Mesothelial cell of epicardium (in vitro differentiated cells): ENCODE results near the gene AJM1. TPM values are rescaled to one million over a fixed set of nuclear protein-coding genes. Genes with fewer than 3 reads are reported as not detected.
"Not testable (repeated sequence)": the region's sequence is repeated elsewhere in the genome, so short reads cannot be mapped to it uniquely, and the experiment has no call there.

ENCODE experiments used
- DNase-seq, 2 experiments: peaks; one replicate each; pipeline ENCODE4 v3.0.0; 2021; ENCODE audit warnings: low spot score in 2 of 2; ENCODE audit not compliant: unreplicated experiment in 2 of 2
- H3K27ac Mint-ChIP-seq: 2 replicates; pipeline ENCODE4 v1.8.0; 2021; ENCODE audit warnings: mixed read lengths
- H3K27me3 Mint-ChIP-seq: 2 replicates; pipeline ENCODE4 v1.8.0; 2021; ENCODE audit warnings: low read depth, mixed read lengths
- H3K36me3 Mint-ChIP-seq: 2 replicates; pipeline ENCODE4 v1.8.0; 2021; ENCODE audit warnings: mixed read lengths
- H3K4me1 Mint-ChIP-seq: 2 replicates; pipeline ENCODE4 v1.8.0; 2021; ENCODE audit warnings: mixed read lengths
- H3K4me3 Mint-ChIP-seq: 2 replicates; pipeline ENCODE4 v1.8.0; 2021; ENCODE audit warnings: mild to moderate bottlenecking, moderate library complexity, mixed read lengths
- H3K9me3 Mint-ChIP-seq: 2 replicates; pipeline ENCODE4 v1.8.0; 2021; ENCODE audit warnings: mixed read lengths
- CTCF ChIP-seq: fragments of 200-600 bp; sonication (generic); IDR thresholded peaks from one replicate; pipeline ENCODE4 v1.5.0; 2021; ENCODE audit warnings: antibody characterized with exemption; ENCODE audit not compliant: unreplicated experiment
- total RNA-seq: library from RNA; stranded (reverse); gene quantifications from 3 replicates; pipeline ENCODE4 v1.2.1, GENCODE V29; 2021

The AJM1 gene
- total RNA-seq, 1 donor from 2014 or later = 3.6 TPM

DNA sequence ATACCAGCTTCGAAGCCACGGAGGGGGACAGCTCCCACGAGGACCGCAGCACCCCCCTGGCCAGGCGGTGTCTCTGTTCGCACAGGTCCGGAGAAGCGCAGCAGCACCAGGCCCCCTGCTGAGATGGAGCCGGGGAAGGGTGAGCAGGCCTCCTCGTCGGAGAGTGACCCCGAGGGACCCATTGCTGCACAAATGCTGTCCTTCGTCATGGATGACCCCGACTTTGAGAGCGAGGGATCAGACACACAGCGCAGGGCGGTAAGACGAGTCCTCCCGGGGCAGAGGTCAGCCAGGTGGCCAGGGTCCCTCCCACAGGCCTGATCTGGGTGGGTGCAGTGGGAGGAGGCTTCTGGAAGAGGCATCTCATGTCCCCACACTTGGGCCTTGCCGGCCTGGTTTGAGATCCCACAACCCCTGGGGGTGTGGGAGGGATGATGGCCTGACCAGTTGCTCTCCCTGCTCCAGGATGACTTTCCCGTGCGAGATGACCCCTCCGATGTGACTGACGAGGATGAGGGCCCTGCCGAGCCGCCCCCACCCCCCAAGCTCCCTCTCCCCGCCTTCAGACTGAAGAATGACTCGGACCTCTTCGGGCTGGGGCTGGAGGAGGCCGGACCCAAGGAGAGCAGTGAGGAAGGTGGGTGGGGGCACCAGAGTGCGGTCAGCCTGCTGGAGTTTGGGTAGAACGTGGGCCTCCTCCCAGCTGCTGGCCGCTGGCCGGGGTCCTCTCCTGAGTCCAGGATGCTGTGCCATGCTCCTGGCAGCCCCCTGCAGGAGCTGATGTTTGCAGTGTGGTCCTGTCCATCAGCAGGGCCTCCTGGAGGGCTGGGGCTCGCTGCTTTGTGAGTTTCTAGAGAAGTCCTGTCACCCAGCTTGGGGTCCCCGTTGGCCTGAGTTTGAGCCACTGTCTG lies 2.8 kb upstream of the AJM1 start:
- Mint-ChIP-seq H3K4me1 (peaks cover 19% of the 10 kb centered on the region), H3K27ac (peak overlapping the region; percentile 88), H3K36me3 (peaks cover 4% of the 10 kb centered on the region), H3K9me3 (no peaks in the 10 kb centered on the region), H3K4me3 (no peak overlapping the region), H3K27me3 (no peaks in the 10 kb centered on the region)
- DNase-seq = no peak
- TF ChIP-seq CTCF = no peak

- Mint-ChIP-seq H3K36me3 (peaks cover 4% of the 10 kb centered on the region), H3K27me3 (peaks cover 2% of the 10 kb centered on the region), H3K9me3 (no peaks in the 10 kb centered on the region), H3K4me3 (no peak overlapping the region), H3K4me1 (peaks cover 19% of the 10 kb centered on the region), H3K27ac (peak overlapping the region; percentile 88)
- no peak for DNase-seq
- no peak for TF ChIP-seq CTCF
Measured at GRCh38 chr9:136840140-136840876, 2.0 kb upstream of the AJM1 start.

- no peak for TF ChIP-seq CTCF
- peaks cover 4% of the 10 kb centered on the region for H3K27me3 Mint-ChIP-seq
- H3K36me3 Mint-ChIP-seq = peaks cover 4% of the 10 kb centered on the region
- peaks cover 19% of the 10 kb centered on the region for H3K4me1 Mint-ChIP-seq
- DNase-seq = no peak
- peak overlapping the region; percentile 83 for H3K27ac Mint-ChIP-seq
- H3K9me3 Mint-ChIP-seq = no peaks in the 10 kb centered on the region
- H3K4me3 Mint-ChIP-seq = no peak overlapping the region
Measured at GRCh38 chr9:136840877-136841645, 1.2 kb upstream of the AJM1 start.

DNA sequence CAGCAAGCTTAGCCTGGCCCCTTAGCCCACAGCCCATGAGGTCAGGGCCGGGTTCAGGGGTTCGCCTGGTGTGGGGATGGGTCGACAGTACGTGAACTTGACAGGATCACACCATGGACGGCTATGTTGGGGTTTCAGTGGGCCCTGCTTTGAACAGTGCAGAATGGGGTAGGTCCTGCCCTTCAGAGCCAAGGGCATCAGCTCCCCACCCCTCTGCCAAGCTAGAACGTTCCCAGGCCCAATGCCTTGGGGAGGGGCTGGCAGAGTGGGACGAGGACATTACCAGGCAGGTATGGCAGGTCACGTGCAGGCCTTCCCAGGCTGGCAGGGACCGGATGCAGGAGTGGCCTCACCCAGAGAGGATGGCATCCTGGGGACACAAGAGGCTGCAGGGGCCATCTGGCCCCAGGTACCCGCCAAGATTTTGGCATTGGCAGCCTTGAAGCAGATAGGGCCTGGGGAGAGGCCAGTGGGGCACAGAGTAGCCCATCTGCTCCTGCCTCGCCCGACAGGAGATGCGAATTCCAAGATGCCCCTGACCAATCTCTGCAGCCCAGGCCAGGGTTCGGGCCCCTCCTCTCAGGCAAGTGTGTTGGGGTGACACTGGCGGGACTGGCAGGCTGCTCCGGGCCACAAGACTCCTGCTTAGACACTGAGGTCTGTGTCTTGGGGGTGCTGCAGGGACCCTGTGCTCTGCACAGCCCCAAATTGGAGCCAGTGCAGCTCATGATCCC lies 465 bp upstream of the AJM1 start:
- not testable (repeated sequence) for H3K36me3 Mint-ChIP-seq, H3K27me3 Mint-ChIP-seq, DNase-seq, H3K9me3 Mint-ChIP-seq
- peak overlapping the region; percentile 30 for H3K27ac Mint-ChIP-seq
- peak overlapping the region; percentile 63 for H3K4me3 Mint-ChIP-seq
- H3K4me1 Mint-ChIP-seq = peaks cover 19% of the 10 kb centered on the region

GRCh38 chr9:136843159-136843800 lies 1.0 kb downstream of the AJM1 start:
- H3K27ac Mint-ChIP-seq, H3K9me3 Mint-ChIP-seq, H3K36me3 Mint-ChIP-seq, DNase-seq: not testable (repeated sequence)
- Mint-ChIP-seq H3K27me3 (peaks cover 16% of the 10 kb centered on the region), H3K4me3 (peak overlapping the region; percentile 26), H3K4me1 (peaks cover 20% of the 10 kb centered on the region)
